KMS-11 (cell line): ENCODE measurements around the gene RALGPS1.

Experiments
- H2AFZ ChIP-seq: fragments of 200-600 bp; sonication (generic); 2 replicates; pipeline ENCODE4 v1.6.1; 2016; ENCODE audit warnings: antibody characterized with exemption, mixed run types, low read depth
- H3K27ac ChIP-seq: fragments of 200-600 bp; sonication (generic); 2 replicates; pipeline ENCODE4 v1.6.1; 2016; ENCODE audit warnings: mild to moderate bottlenecking, mixed run types
- H3K27me3 ChIP-seq: fragments of 200-600 bp; sonication (generic); 2 replicates; pipeline ENCODE4 v1.6.1; 2017; ENCODE audit warnings: mild to moderate bottlenecking, low read depth, mixed run types, moderate library complexity; ENCODE audit not compliant: insufficient read depth
- H3K36me3 ChIP-seq: fragments of 200-600 bp; sonication (generic); 2 replicates; pipeline ENCODE4 v1.6.1; 2017; ENCODE audit warnings: mild to moderate bottlenecking, mixed run types; ENCODE audit not compliant: insufficient read depth
- H3K4me1 ChIP-seq: fragments of 200-600 bp; sonication (generic); 2 replicates; pipeline ENCODE4 v1.6.1; 2016; ENCODE audit warnings: mild to moderate bottlenecking, low read depth, mixed run types; ENCODE audit not compliant: poor library complexity, severe bottlenecking
- H3K4me2 ChIP-seq: fragments of 200-600 bp; sonication (generic); 2 replicates; pipeline ENCODE4 v1.7.0; 2016; ENCODE audit warnings: mild to moderate bottlenecking, mixed run types
- H3K4me3 ChIP-seq: fragments of 200-600 bp; sonication (generic); IDR thresholded peaks from 2 replicates; pipeline ENCODE4 v1.6.1; 2017; ENCODE audit warnings: low read depth, low read length, mixed read lengths; ENCODE audit not compliant: insufficient read depth
- H3K79me2 ChIP-seq: fragments of 200-600 bp; sonication (generic); 2 replicates; pipeline ENCODE4 v1.6.1; 2016; ENCODE audit warnings: low read depth, mixed run types; ENCODE audit not compliant: insufficient read depth
- H3K9ac ChIP-seq: fragments of 200-600 bp; sonication (generic); 2 replicates; pipeline ENCODE4 v1.6.1; 2016; ENCODE audit warnings: mild to moderate bottlenecking, mixed run types
- H4K20me1 ChIP-seq: fragments of 200-600 bp; sonication (generic); 2 replicates; pipeline ENCODE4 v1.6.1; 2016; ENCODE audit warnings: mild to moderate bottlenecking, mixed run types; ENCODE audit not compliant: insufficient read depth
- CTCF ChIP-seq: fragments of 200-600 bp; sonication (generic); conservative IDR thresholded peaks from 2 replicates; pipeline ENCODE4 v1.6.1; 2017; ENCODE audit warnings: low read depth, mild to moderate bottlenecking, antibody characterized with exemption, low read length, moderate library complexity, mixed read lengths

The RALGPS1 gene

GRCh38 chr9:127175764-127176163 is 261.2 kb downstream of the RALGPS1 start:
- Histone ChIP-seq H2AFZ (no peak overlapping the region), H3K36me3 (no peaks in the 10 kb centered on the region), H3K4me2 (no peak overlapping the region), H3K9ac (no peak overlapping the region), H3K27ac (no peak overlapping the region), H3K4me3 (no peak overlapping the region), H3K79me2 (no peaks in the 10 kb centered on the region), H3K4me1 (no peaks in the 10 kb centered on the region), H4K20me1 (no peaks in the 10 kb centered on the region), H3K27me3 (no peaks in the 10 kb centered on the region)
- no peak for TF ChIP-seq CTCF

- no peaks in the 10 kb centered on the region for H3K79me2 ChIP-seq
- H3K4me1 ChIP-seq, result no peaks in the 10 kb centered on the region
- no peaks in the 10 kb centered on the region for H3K27me3 ChIP-seq
- no peak overlapping the region for H3K4me3 ChIP-seq
- TF ChIP-seq CTCF, result no peak
- H3K9ac ChIP-seq, result no peak overlapping the region
- no peak overlapping the region for H3K4me2 ChIP-seq
- no peaks in the 10 kb centered on the region for H4K20me1 ChIP-seq
- no peak overlapping the region for H2AFZ ChIP-seq
- H3K36me3 ChIP-seq, result no peaks in the 10 kb centered on the region
- H3K27ac ChIP-seq, result no peak overlapping the region
Measured at GRCh38 chr9:127176631-127177030, 262.0 kb downstream of the RALGPS1 start.

GRCh38 chr9:127177231-127177630 is 262.6 kb downstream of the RALGPS1 start:
- Histone ChIP-seq H3K9ac (no peak overlapping the region), H2AFZ (no peak overlapping the region), H3K4me1 (no peaks in the 10 kb centered on the region), H3K27me3 (no peaks in the 10 kb centered on the region), H4K20me1 (no peaks in the 10 kb centered on the region), H3K4me2 (no peak overlapping the region), H3K36me3 (no peaks in the 10 kb centered on the region), H3K79me2 (no peaks in the 10 kb centered on the region), H3K27ac (no peak overlapping the region), H3K4me3 (no peak overlapping the region)
- no peak for TF ChIP-seq CTCF

GRCh38 chr9:127177665-127178265 is 263.2 kb downstream of the RALGPS1 start:
- Histone ChIP-seq H3K4me2 (no peak overlapping the region), H3K36me3 (no peaks in the 10 kb centered on the region), H3K27me3 (no peaks in the 10 kb centered on the region), H2AFZ (no peak overlapping the region), H3K4me3 (no peak overlapping the region), H4K20me1 (no peaks in the 10 kb centered on the region), H3K9ac (no peak overlapping the region), H3K27ac (no peak overlapping the region), H3K79me2 (no peaks in the 10 kb centered on the region), H3K4me1 (no peaks in the 10 kb centered on the region)
- TF ChIP-seq CTCF, result no peak
